H1 (cell line): ENCODE results near the gene PLB1. TPM values are rescaled to one million over a fixed set of nuclear protein-coding genes. Genes with fewer than 3 reads are reported as not detected.

Experiments used
- ATF2 ChIP-seq: IDR thresholded peaks from 2 replicates; pipeline ENCODE4 v1.6.1; 2012; ENCODE audit warnings: low read length, inconsistent platforms
- BCL11A ChIP-seq, 2 experiments: IDR thresholded peaks; one replicate each; pipeline ENCODE4 v1.6.1; 2011; ENCODE audit warnings: low read depth in 2 of 2, low read length in 2 of 2, mild to moderate bottlenecking in 2 of 2
- EP300 ChIP-seq, 2 experiments: IDR thresholded peaks; 1 replicate in 1 of 2; 2 replicates in 1 of 2; pipeline ENCODE4 v1.6.1; 2011 to 2012; ENCODE audit warnings: low read depth in 2 of 2, low read length in 2 of 2, mild to moderate bottlenecking in 2 of 2, borderline replicate concordance in 1 of 2, inconsistent platforms in 1 of 2, moderate library complexity in 1 of 2
- HDAC2 ChIP-seq, 2 experiments: fragments of 300-600 bp in 1 of 2; sonication (generic) in 1 of 2; IDR thresholded peaks; 2 replicates each; pipeline ENCODE4 v1.6.1; 2011 to 2012; ENCODE audit warnings: low read depth in 2 of 2, low read length in 2 of 2, mild to moderate bottlenecking in 2 of 2, moderate library complexity in 2 of 2, borderline replicate concordance in 1 of 2, inconsistent platforms in 1 of 2
- KDM4A ChIP-seq: IDR thresholded peaks from one replicate; pipeline ENCODE4 v1.7.1; 2012; ENCODE audit warnings: low read depth, mild to moderate bottlenecking, moderate library complexity, low read length, inconsistent platforms; ENCODE audit not compliant: severe bottlenecking
- MAFK ChIP-seq: IDR thresholded peaks from 2 replicates; pipeline ENCODE4 v1.6.1; 2012; ENCODE audit warnings: low read depth, mild to moderate bottlenecking, improper control_type of control experiment, low read length
- MAX ChIP-seq: IDR thresholded peaks from 2 replicates; pipeline ENCODE4 v1.6.1; 2012; ENCODE audit warnings: inconsistent platforms
- NANOG ChIP-seq: IDR thresholded peaks from 2 replicates; pipeline ENCODE4 v1.6.1; 2011; ENCODE audit warnings: low read length, low read depth, mild to moderate bottlenecking, inconsistent platforms; ENCODE audit not compliant: insufficient read depth, poor library complexity, severe bottlenecking
- NRF1 ChIP-seq: IDR thresholded peaks from 2 replicates; pipeline ENCODE4 v1.6.1; 2011; ENCODE audit warnings: mild to moderate bottlenecking, low read depth, low read length, improper control_type of control experiment
- POLR2A ChIP-seq, 2 experiments: IDR thresholded peaks; 1 replicate in 1 of 2; 2 replicates in 1 of 2; pipeline ENCODE4 v1.6.1; 2011; ENCODE audit warnings: low read depth in 2 of 2, low read length in 2 of 2, mild to moderate bottlenecking in 2 of 2; ENCODE audit errors: control extremely low read depth in 1 of 2
- RBBP5 ChIP-seq: IDR thresholded peaks from 2 replicates; pipeline ENCODE4 v1.7.1; 2012; ENCODE audit warnings: low read depth, mild to moderate bottlenecking, inconsistent platforms, low read length, moderate library complexity, borderline replicate concordance
- SAP30 ChIP-seq: fragments of 300-600 bp; sonication (generic); IDR thresholded peaks from 2 replicates; pipeline ENCODE4 v1.7.1; 2012; ENCODE audit warnings: low read length, moderate library complexity, mild to moderate bottlenecking, inconsistent platforms; ENCODE audit not compliant: insufficient read depth, insufficient replicate concordance
- SIX5 ChIP-seq: IDR thresholded peaks from 2 replicates; pipeline ENCODE4 v1.6.1; 2011; ENCODE audit warnings: mild to moderate bottlenecking, low read depth, low read length
- SP2 ChIP-seq: IDR thresholded peaks from 2 replicates; pipeline ENCODE4 v1.6.1; 2012; ENCODE audit warnings: mild to moderate bottlenecking, low read length, inconsistent platforms
- SRF ChIP-seq: IDR thresholded peaks from 2 replicates; pipeline ENCODE4 v1.6.1; 2011; ENCODE audit warnings: mild to moderate bottlenecking, low read depth, low read length, moderate library complexity
- TEAD4 ChIP-seq: IDR thresholded peaks from 2 replicates; pipeline ENCODE4 v1.6.1; 2012; ENCODE audit warnings: low read depth, low read length, inconsistent platforms, mixed read lengths
- polyA plus RNA-seq, 7 experiments: library from polyadenylated mRNA; depleted of rRNA in 3 of 7; stranded (reverse) in 5 of 7; unstranded in 2 of 7; fragments of >200 nt in 5 of 7; fragments of 200-250 nt in 2 of 7; gene quantifications; 1 replicate in 5 of 7; 2 replicates in 1 of 7; 4 replicates in 1 of 7; pipeline versions ENCODE4 v1.2.1 to v1.2.3, GENCODE V29; 2011 to 2013; ENCODE audit warnings: missing spikeins in 2 of 7, mixed read lengths in 2 of 7
- total RNA-seq: library from RNA; stranded (reverse); fragmentation: NEBNext Ultra II Directional; extraction: Animal tissue kit (Norgen Biotek cat#: 25700); gene quantifications from 2 replicates; pipeline ENCODE4 v1.2.1, GENCODE V29; 2021

Gene PLB1
- total and polyA plus RNA-seq, 2 of the 8 experiments (the other 6 are each of a cell fraction or from before 2014, with no cell fraction given): 0.20 to 0.36 TPM

GRCh38 chr2:28683100-28683706 lies 187.3 kb downstream of the PLB1 start (continued):
- TF ChIP-seq SRF (peak; percentile 90), HDAC2 (IDR thresholded peaks at IDR 0.05; ENCODE audit: borderline replicate concordance in 1 of 2, low read depth in 2 of 2, low read length in 2 of 2) (peak in 1 of 2 experiments; percentile 58; a peak in 1 of 4 replicates), NRF1 (no peak), BCL11A (IDR thresholded peaks at IDR 0.05; ENCODE audit: low read depth in 2 of 2, low read length in 2 of 2) (peak in 1 of 2 experiments; percentile 21), EP300 (IDR thresholded peaks at IDR 0.05; ENCODE audit: borderline replicate concordance in 1 of 2, low read depth in 2 of 2, low read length in 2 of 2) (no peak), SAP30 (no peak), SIX5 (no peak), SP2 (no peak), MAFK (no peak), KDM4A (no peak), RBBP5 (peak; percentile 98; the same call in 1 of the 2 replicates), TEAD4 (peak; percentile 93), MAX (peak; percentile 24; the same call in 1 of the 2 replicates), NANOG (no peak), ATF2 (no peak), POLR2A (IDR thresholded peaks at IDR 0.05; ENCODE audit: control extremely low read depth in 1 of 2, low read depth in 2 of 2, low read length in 2 of 2) (0 out of 3 replicates have a peak, but pooled peaks of 1 of the 2 experiments have one; percentile 20)
